Esophagus mucosa (tissue), 1 donor: Measurements from ENCODE around the gene PER3. TPM values are rescaled to one million over a fixed set of nuclear protein-coding genes. Genes with fewer than 3 reads are reported as not detected.

Experiments used
- ATAC-seq: fragments of 200-7000 bp; cut with Tn5 transposase; one replicate; pipeline ENCODE4 v1.9.1; 2020
- total RNA-seq: library from RNA; stranded (reverse); gene quantifications from one replicate; pipeline ENCODE4 v1.2.4, GENCODE V29; 2023
- donor health status: DM: yes; HTN: yes; CAD: no.

Gene PER3
- total RNA-seq, 1 donor from 2014 or later, result 12.5 TPM

DNA sequence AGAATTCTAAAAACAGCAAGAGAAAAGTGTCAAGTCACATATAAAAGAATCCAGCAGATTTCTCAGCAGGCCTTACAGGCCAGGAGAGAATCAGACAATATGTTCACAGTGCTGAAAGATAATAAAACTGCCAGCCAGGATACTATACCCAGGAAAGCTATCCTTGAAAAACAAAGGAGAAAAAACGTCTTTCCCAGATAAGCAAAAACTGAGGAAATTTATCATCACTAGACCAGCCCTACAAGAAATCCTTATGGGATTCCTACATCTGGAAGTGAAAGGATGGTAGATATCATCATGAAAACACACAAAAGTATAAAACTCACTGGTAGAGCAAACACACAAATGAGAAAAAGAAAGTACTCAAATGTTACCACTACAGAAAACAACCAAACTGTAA is 93.9 kb downstream of the PER3 start:
- no peak for ATAC-seq

DNA sequence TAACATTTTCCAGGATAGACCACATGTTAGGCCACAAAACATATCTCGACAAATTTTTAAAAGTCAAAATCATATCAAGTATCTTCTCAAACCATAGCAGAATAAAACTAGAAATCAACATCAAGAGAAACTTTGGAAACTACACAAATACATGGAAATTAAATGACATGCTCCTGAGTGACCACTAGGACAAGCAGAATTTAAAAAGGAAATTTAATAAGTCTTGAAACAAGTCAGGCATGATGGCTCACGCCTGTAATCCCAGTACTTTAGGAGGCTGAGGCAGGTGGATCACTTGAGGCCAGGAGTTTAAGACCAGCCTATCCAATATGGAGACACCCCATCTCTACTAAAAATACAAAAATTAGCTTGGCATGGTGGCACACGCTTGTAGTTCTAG is 95.1 kb downstream of the PER3 start:
- no peak for ATAC-seq

DNA sequence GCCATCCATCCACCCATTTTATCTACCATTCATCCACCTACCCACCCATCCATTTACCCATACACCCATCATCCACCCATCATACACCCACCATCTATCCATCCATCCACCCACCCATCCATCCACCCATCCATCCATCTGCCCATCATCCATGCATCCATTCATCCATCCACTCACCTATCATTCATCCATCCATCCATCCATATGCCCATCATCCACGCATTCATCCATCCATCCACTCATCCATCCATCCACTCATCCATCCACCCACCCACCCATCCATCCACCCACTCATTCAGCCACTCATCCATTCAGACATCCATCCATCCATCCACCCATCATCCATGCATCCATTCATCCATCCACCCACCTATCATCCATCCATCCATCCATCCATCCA is 100.7 kb downstream of the PER3 start:
- no peak for ATAC-seq

DNA sequence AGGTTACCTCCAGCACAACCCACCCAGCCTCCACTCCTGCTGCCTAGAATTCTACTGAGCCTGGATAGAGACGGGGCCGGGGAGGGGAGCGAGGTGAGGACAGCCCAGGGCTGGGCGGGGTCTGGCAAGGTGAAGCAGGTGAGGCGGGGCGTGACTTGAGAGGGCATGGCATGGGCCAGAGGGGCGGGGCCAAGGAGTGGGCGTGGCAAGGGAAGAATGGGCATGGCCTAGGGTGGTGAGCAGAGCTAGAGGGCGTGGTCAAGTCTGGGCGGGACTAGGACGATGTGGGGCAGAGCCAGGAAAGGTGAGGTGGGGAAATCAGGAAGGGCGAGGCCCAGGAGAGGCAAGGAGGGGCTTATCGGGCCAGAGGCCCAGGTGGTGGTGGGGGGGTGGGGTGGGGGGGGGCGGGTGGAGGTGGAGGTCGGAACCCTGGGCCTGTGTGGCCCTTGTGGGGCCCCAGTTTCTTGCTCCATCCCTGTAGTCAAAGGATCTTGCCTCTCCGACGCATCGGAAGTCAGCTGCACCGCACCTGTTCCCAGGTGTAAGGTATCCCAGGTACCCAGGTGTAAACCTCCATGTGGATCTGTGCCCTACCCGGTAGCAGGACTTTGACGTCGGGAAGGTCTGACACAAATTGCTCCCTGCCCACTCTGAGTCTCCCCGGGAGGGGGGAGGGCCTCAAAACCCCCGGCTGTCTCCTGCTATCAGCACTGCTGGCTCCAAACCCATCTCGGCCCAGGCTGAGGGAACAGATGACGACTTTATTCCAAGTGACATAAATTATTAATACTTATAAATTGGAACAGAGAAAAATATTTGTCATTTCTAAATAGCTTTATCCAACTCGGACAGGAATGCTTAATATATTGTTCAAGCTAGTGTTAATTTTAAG is 101.7 kb downstream of the PER3 start:
- peak; percentile 98 for ATAC-seq

DNA sequence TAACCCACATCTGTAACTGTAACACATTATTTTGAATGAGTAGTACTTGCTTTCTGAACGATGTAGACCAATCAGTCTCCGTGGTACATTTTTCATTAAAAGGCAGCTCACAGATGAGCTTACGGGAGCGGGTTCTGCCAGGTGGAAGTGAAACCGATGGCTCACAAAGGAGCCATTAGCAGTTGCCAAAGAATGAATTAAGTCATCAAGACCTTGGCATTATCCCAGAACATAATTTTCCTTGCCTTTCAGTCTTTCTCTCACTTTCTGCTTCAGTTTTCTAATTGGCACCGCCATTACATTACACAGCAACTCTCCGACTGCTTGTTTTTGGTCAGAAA is 102.3 kb downstream of the PER3 start:
- peak; percentile 58 for ATAC-seq

DNA sequence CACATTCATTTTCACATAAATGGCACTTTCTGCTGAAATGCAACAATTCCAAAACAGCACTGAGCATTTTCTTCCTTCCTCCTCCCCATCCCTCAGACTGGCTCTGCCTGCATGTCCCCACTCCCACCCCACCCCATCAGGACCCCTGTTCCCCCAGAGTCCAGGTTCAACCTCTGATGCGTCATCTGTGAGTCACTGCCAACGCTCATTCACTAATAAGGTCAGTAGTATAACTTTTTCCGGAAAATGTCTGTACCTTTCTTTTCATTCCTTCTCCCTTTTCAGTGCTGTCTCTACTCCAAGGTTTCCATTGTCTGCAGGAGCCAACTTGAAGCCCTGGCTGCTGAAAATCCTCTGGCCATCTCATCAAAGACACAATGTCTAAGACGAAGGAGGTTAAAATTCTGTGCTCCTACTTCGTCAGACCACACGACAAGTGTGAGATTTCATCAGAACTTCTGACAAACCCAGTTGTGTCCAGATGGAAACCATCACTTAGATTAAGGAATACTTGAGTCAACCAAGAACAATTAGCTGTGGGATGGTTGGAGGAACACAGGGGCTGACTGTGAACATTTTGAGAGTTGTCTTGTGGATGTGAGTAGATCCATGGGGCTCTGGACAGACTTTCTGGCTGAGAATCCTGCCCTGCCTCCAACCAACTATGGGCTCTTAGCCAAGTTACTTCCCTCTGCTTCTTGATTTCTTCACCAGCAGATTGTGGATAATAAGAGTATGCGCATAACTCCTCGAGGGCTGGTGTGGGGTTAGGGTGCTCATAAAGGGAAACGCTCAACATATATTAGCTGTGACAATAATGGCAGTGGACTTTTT is 104.4 kb downstream of the PER3 start:
- ATAC-seq, result no peak

DNA sequence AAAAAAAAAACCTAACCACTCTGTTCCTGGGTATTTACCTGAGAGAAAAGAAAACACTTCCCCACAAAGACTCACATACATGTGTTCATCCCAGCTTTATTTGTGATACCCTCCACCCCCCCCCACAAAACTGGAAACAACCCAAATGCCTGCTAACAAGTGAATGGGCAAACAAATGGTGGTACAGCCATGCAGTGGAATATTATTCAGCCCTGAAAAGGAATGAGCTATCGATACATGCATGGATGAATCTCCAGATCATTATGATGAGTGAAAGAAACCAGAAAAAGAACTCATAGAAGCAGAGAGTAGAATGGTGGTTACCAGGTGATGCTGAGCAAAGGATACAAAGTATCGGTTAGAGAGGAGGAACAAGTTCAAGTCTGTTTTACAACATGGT is 106.8 kb downstream of the PER3 start:
- no peak for ATAC-seq

DNA sequence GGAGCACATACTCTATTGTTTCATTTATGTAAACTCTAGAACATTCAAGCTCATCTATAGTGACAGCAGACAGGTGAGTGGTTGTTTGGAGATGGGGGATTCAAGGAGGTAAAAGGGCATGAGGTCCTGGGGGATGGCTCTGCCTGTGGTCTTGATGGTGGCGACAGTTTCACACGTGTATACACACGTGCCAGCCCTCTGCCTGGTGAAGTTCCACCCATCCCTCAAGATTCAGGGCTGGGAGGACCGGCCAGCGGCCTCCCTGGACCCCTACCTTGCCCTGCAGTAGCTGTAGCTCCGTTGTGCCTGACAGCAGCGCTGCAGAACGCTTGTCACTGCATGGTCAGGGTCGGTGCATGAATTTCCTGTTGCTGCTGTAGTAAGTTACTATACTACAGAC is 107.7 kb downstream of the PER3 start:
- no peak for ATAC-seq

DNA sequence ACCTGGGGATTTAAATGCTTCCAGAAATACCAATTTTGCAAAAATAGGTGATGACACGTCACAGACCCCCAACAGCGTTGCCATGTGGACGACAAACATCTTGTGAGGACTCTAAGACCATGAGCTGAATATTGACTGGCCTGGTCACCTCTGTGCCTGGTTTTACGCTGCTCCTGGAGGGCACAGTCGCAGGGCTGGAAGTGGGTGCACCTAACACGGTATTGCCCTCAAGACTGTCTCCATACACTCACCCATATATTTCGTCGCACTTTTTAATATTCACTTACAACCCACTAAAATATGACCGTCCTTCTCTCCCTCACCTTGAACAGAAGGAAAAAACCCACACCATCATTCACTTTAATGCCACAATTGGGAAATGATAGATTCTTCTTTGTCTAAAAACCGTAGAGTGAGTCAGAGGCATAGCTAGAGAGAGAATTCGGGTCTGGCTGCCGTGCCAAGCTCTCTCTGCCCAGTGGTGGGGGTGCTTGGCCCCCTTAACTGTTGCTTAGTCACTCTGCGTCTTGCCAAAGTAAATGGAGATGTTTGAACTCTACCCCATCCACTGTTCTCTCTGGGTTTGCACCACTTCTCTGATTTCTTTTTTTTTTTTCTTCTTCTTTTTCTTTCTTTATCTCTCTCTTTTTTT is 109.6 kb downstream of the PER3 start:
- no peak for ATAC-seq

Other genes with a start within 250 kb of the PER3 start
- gene VAMP3, start 13.0 kb upstream of the PER3 start, total RNA-seq, result 76.0 TPM
- not detected for gene UTS2, start 68.8 kb downstream of the PER3 start, total RNA-seq
- 0.16 TPM for gene TNFRSF9, start 156.5 kb downstream of the PER3 start, total RNA-seq
- gene PARK7, start 177.4 kb downstream of the PER3 start, total RNA-seq, result 170 TPM
- gene ERRFI1, start 242.0 kb downstream of the PER3 start, total RNA-seq, result 25.4 TPM